HG02840 (cell line): ENCODE data around the gene RASD1.
"Not testable (repeated sequence)": the region's sequence is repeated elsewhere in the genome, so short reads cannot be mapped to it uniquely, and the experiment has no call there.

Experiments used
- ATAC-seq: cut with Tn5 transposase; IDR thresholded peaks from one replicate; pipeline ENCODE4 v1.9.1; 2021; ENCODE audit warnings: mild to moderate bottlenecking, moderate library complexity, moderate number of reproducible peaks; ENCODE audit not compliant: unreplicated experiment, low FRiP score

Gene RASD1

GRCh38 chr17:17480593-17481148 is 15.5 kb downstream of the RASD1 start:
- no peak for ATAC-seq

- ATAC-seq: no peak
These were observed 17.0 kb downstream of the RASD1 start for GRCh38 chr17:17479209-17479608.

GRCh38 chr17:17476865-17477467 is 19.2 kb downstream of the RASD1 start, which contains the start of gene MED9:
MED9 (plus strand) TSS chr17:17477000; CDS start chr17:17477042, 42 bp downstream.
- ATAC-seq: peak; percentile 82

- no peak for ATAC-seq
These were observed 21.9 kb downstream of the RASD1 start for GRCh38 chr17:17474341-17474740.

GRCh38 chr17:17472333-17472920 is 23.8 kb downstream of the RASD1 start:
- no peak for ATAC-seq

GRCh38 chr17:17469996-17470395 is 26.2 kb downstream of the RASD1 start:
- ATAC-seq: no peak

- ATAC-seq: no peak
These were observed 26.8 kb downstream of the RASD1 start for GRCh38 chr17:17469358-17469757.

- no peak for ATAC-seq
These were observed 27.8 kb downstream of the RASD1 start for GRCh38 chr17:17468217-17469010.

GRCh38 chr17:17467720-17468119 is 28.5 kb downstream of the RASD1 start:
- no peak for ATAC-seq

GRCh38 chr17:17467016-17467415 is 29.2 kb downstream of the RASD1 start:
- ATAC-seq: no peak

GRCh38 chr17:17466511-17466910 is 29.7 kb downstream of the RASD1 start:
- ATAC-seq: no peak

- ATAC-seq: not testable (repeated sequence)
These were observed 30.3 kb downstream of the RASD1 start for GRCh38 chr17:17465878-17466277.

GRCh38 chr17:17463821-17464220 is 32.4 kb downstream of the RASD1 start:
- ATAC-seq: no peak

GRCh38 chr17:17462048-17462824 is 34.0 kb downstream of the RASD1 start:
- no peak for ATAC-seq

GRCh38 chr17:17460038-17460437 is 36.2 kb downstream of the RASD1 start:
- no peak for ATAC-seq

GRCh38 chr17:17457680-17458079 is 38.5 kb downstream of the RASD1 start:
- no peak for ATAC-seq

GRCh38 chr17:17456251-17456650 is 39.9 kb downstream of the RASD1 start:
- no peak for ATAC-seq

- ATAC-seq: no peak
These were observed 41.0 kb downstream of the RASD1 start for GRCh38 chr17:17455173-17455572.

- not testable (repeated sequence) for ATAC-seq
These were observed 41.5 kb downstream of the RASD1 start for GRCh38 chr17:17454700-17455099.

- ATAC-seq: no peak
These were observed 41.9 kb downstream of the RASD1 start for GRCh38 chr17:17454276-17454675.
